GM12878 (cell line): Measurements from ENCODE around the gene HOXA2. TPM values are rescaled to one million over a fixed set of nuclear protein-coding genes. Genes with fewer than 3 reads are reported as not detected.

Source experiments
- ATAC-seq: fragments of 200-7000 bp; cut with Tn5 transposase; 3 replicates; pipeline ENCODE4 v1.9.1; 2020; ENCODE audit warnings: mild to moderate bottlenecking, moderate library complexity
- BruUV-seq: library from RNA; stranded (reverse); fragments of 400-500 nt; replicated peaks from 2 replicates; lab custom pipeline; 2021; lab: Mats Ljungman, UMichigan
- CTCF ChIA-PET: fragments of 300-600 bp; sonication (Branson Sonifier 250); formaldehyde crosslinking; extraction: SDS; loops from one replicate; lab custom pipeline; 2021; ENCODE audit warnings: inconsistent platforms; lab: Yijun Ruan, JAX
- POLR2A ChIA-PET: fragments of 350-600 bp; formaldehyde crosslinking; extraction: SDS; loops from one replicate; lab custom pipeline; 2021; ENCODE audit warnings: inconsistent platforms; lab: Charles Lee
- RAD21 ChIA-PET: fragments of 300-600 bp; sonication (Branson Sonifier 250); formaldehyde crosslinking; loops from one replicate; lab custom pipeline; 2023; ENCODE audit warnings: antibody characterized with exemption; ENCODE audit not compliant: unreplicated experiment; lab: Charles Lee
- SMC1A ChIA-PET: fragments of 300-600 bp; sonication (Branson Sonifier 250); formaldehyde crosslinking; loops from one replicate; lab custom pipeline; 2023; ENCODE audit not compliant: unreplicated experiment, uncharacterized antibody; lab: Charles Lee
- DNase-seq: peaks from one replicate; pipeline ENCODE4 v3.0.0-alpha.2; 2011; ENCODE audit warnings: low read depth, low spot score
- FAIRE-seq: peaks from 3 replicates; lab custom pipeline; 2011; peaks lifted over from hg19 to GRCh38; lab: Jason Lieb, UNC
- H2AFZ ChIP-seq: 2 replicates; pipeline ENCODE4 v1.6.0; 2011; ENCODE audit warnings: low read depth, low read length, control low read depth; ENCODE audit not compliant: control insufficient read depth
- H3K27ac ChIP-seq: 2 replicates; pipeline ENCODE4 v1.5.1; 2011; ENCODE audit warnings: control low read depth; ENCODE audit not compliant: control insufficient read depth, insufficient read depth
- H3K27me3 ChIP-seq, 2 experiments: replicated peaks in 1 of 2; 2 replicates each; pipeline versions ENCODE4 v1.6.0 to v1.6.1; 2011; ENCODE audit warnings: low read length in 1 of 2; ENCODE audit not compliant: control insufficient read depth in 2 of 2, insufficient read depth in 2 of 2
- H3K36me3 ChIP-seq, 2 experiments: 2 replicates each; pipeline ENCODE4 v1.5.1; 2011; ENCODE audit warnings: low read length in 1 of 2; ENCODE audit not compliant: control insufficient read depth in 2 of 2, insufficient read depth in 2 of 2
- H3K4me1 ChIP-seq: 2 replicates; pipeline ENCODE4 v1.6.1; 2011; ENCODE audit warnings: mild to moderate bottlenecking, low read length, moderate library complexity, mixed read lengths; ENCODE audit not compliant: control insufficient read depth, insufficient read depth
- H3K4me2 ChIP-seq: 2 replicates; pipeline ENCODE4 v1.6.0; 2011; ENCODE audit warnings: control low read depth; ENCODE audit not compliant: control insufficient read depth, insufficient read depth
- H3K4me3 ChIP-seq: fragments of 200-600 bp; sonication (generic); 2 replicates; pipeline ENCODE4 v1.5.1; 2016
- H3K79me2 ChIP-seq: 2 replicates; pipeline ENCODE4 v1.6.0; 2011; ENCODE audit warnings: low read length; ENCODE audit not compliant: control insufficient read depth, insufficient read depth
- H3K9ac ChIP-seq: 2 replicates; pipeline ENCODE4 v1.8.0; 2011; ENCODE audit warnings: low read length, control low read depth, mixed read lengths; ENCODE audit not compliant: control insufficient read depth, insufficient read depth
- H3K9me3 ChIP-seq: replicated peaks from 3 replicates; pipeline ENCODE4 v1.5.1; 2011; ENCODE audit warnings: mild to moderate bottlenecking, low read length; ENCODE audit not compliant: control insufficient read depth, insufficient read depth
- H4K20me1 ChIP-seq: 2 replicates; pipeline ENCODE4 v1.6.0; 2011; ENCODE audit not compliant: control insufficient read depth, insufficient read depth
- E4F1 ChIP-seq: fragments of 450-650 bp; IDR thresholded peaks from 2 replicates; pipeline ENCODE4 v1.6.1; 2018; ENCODE audit warnings: borderline replicate concordance, mild to moderate bottlenecking; ENCODE audit not compliant: partially characterized antibody
- ETV6 ChIP-seq, 2 experiments: fragments of 450-650 bp in 1 of 2; IDR thresholded peaks in 1 of 2; conservative IDR thresholded peaks in 1 of 2; 2 replicates each; pipeline ENCODE4 v1.6.1; 2014; ENCODE audit warnings: antibody characterized with exemption in 1 of 2, borderline replicate concordance in 1 of 2, low read depth in 1 of 2, mild to moderate bottlenecking in 1 of 2, moderate library complexity in 1 of 2
- FOS ChIP-seq: IDR thresholded peaks from 3 replicates; pipeline ENCODE4 v1.6.1; 2011; ENCODE audit warnings: borderline replicate concordance; ENCODE audit not compliant: insufficient read length; ENCODE audit errors: extremely low read depth
- HDAC2 ChIP-seq: fragments of 200-600 bp; sonication (generic); IDR thresholded peaks from 2 replicates; pipeline ENCODE4 v1.6.1; 2017
- HDAC6 ChIP-seq: fragments of 200-600 bp; sonication (generic); IDR thresholded peaks from one replicate; pipeline ENCODE4 v1.8.0; 2017; ENCODE audit warnings: antibody characterized with exemption; ENCODE audit not compliant: unreplicated experiment
- IKZF2 ChIP-seq, 2 experiments: fragments of 450-650 bp; IDR thresholded peaks; 2 replicates each; pipeline ENCODE4 v1.6.1; 2017; ENCODE audit warnings: mild to moderate bottlenecking in 2 of 2, moderate library complexity in 2 of 2
- MLLT1 ChIP-seq: fragments of 450-650 bp; IDR thresholded peaks from 2 replicates; pipeline ENCODE4 v1.6.1; 2016; ENCODE audit warnings: mild to moderate bottlenecking
- MYB ChIP-seq: fragments of 150-350 bp; IDR thresholded peaks from 2 replicates; pipeline ENCODE4 v1.6.1; 2014; ENCODE audit warnings: mild to moderate bottlenecking, low read depth, low read length, borderline replicate concordance
- NKRF ChIP-seq: fragments of 450-650 bp; conservative IDR thresholded peaks from 2 replicates; pipeline ENCODE4 v1.6.1; 2017; ENCODE audit warnings: mild to moderate bottlenecking, moderate library complexity
- PAX5 ChIP-seq: IDR thresholded peaks from 2 replicates; pipeline ENCODE4 v1.6.1; 2011; ENCODE audit warnings: low read depth, low read length, borderline replicate concordance
- PKNOX1 ChIP-seq: fragments of 450-650 bp; IDR thresholded peaks from 2 replicates; pipeline ENCODE4 v1.6.1; 2016; ENCODE audit warnings: mild to moderate bottlenecking
- PML ChIP-seq: IDR thresholded peaks from 2 replicates; pipeline ENCODE4 v1.6.1; 2012; ENCODE audit warnings: low read length, inconsistent platforms
- POLR2A ChIP-seq: IDR thresholded peaks from 2 replicates; pipeline ENCODE4 v1.6.1; 2011; ENCODE audit warnings: low read depth, mild to moderate bottlenecking, low read length
- RAD21 ChIP-seq: IDR thresholded peaks from 2 replicates; pipeline ENCODE4 v1.6.1; 2011; ENCODE audit warnings: mild to moderate bottlenecking, low read depth, low read length, moderate library complexity; ENCODE audit not compliant: insufficient read depth
- SMARCA5 ChIP-seq: fragments of 450-650 bp; IDR thresholded peaks from 2 replicates; pipeline ENCODE4 v1.6.1; 2017; ENCODE audit warnings: mild to moderate bottlenecking
- SRF ChIP-seq, 2 experiments: IDR thresholded peaks; 2 replicates each; pipeline ENCODE4 v1.6.1; 2011; ENCODE audit warnings: low read depth in 2 of 2, low read length in 2 of 2, mild to moderate bottlenecking in 1 of 2, moderate library complexity in 1 of 2
- WGBS: methylation state at CpG from one replicate; pipeline ENCODE4 v1.1.6; 2016; ENCODE audit warnings: low lambda C conversion rate; ENCODE audit not compliant: insufficient replicate concordance, insufficient coverage; ENCODE audit errors: missing lambda C conversion rate; 5-methylcytosine and 5-hydroxymethylcytosine counted together
- in situ Hi-C: fragments of 300-500 bp; cut with MboI; formaldehyde crosslinking; loops from 9 replicates; pipeline ENCODE4 v1.14.3; 2018; ENCODE audit warnings: mixed read lengths
- intact Hi-C: fragments of 100-400 bp; cut with micrococcal nuclease; formaldehyde crosslinking; loops from one replicate; pipeline ENCODE4 v1.14.2; 2022; ENCODE audit not compliant: unreplicated experiment
- polyA plus RNA-seq, 11 experiments: library from polyadenylated mRNA; depleted of rRNA in 4 of 11; unstranded in 6 of 11; stranded (reverse) in 5 of 11; fragments of >200 nt; fragmentation: Nextera tagmentation in 4 of 11; fragmentation: Illumina TruSeq in 1 of 11; extraction: Ambion mirVana in 4 of 11; extraction: Trizol in 1 of 11; gene quantifications; 1 replicate in 1 of 11; 2 replicates in 10 of 11; pipeline versions ENCODE4 v1.2.1 to v1.2.3, GENCODE V29; 2011 to 2016; ENCODE audit warnings: inconsistent platforms in 2 of 11, missing spikeins in 2 of 11, low read depth in 1 of 11
- total RNA-seq, 4 experiments: library from RNA; depleted of rRNA in 3 of 4; stranded (reverse); fragments of >200 nt in 3 of 4; fragmentation: Illumina TruSeq in 1 of 4; extraction: Trizol in 1 of 4; gene quantifications; 2 replicates each; pipeline versions ENCODE4 v1.2.1 to v1.2.3, GENCODE V29; 2013 to 2021

The HOXA2 gene
- total and polyA plus RNA-seq, 10 of the 15 experiments (the other 5 are each of a cell fraction or from before 2014, with no cell fraction given), result not detected

- ATAC-seq (no peak), DNase-seq (no peak), FAIRE-seq (no peak)
- SMC1A ChIA-PET, result interaction anchor here (1.0 to 1.2 kb wide), 2 partner anchors 23 to 101 kb away, joined by 3 read pairs; no protein-coding TSS in a partner anchor
- CTCF ChIA-PET, result interaction anchor here (0.9 kb wide), 1 partner anchor 22 kb away, joined by 4 read pairs; no protein-coding TSS in a partner anchor
- intact Hi-C loops, result no loop called here
- Histone ChIP-seq H3K4me2 (no peak overlapping the region), H3K27ac (no peak overlapping the region), H3K27me3 (peaks cover 0 to 2% of the 10 kb centered on the region in 2 experiments; a peak in 2 of 4 replicates), H3K9ac (no peak overlapping the region), H3K9me3 (no peaks in the 10 kb centered on the region; the same call in 2 of the 3 replicates), H3K4me1 (no peaks in the 10 kb centered on the region), H4K20me1 (no peaks in the 10 kb centered on the region), H3K79me2 (no peaks in the 10 kb centered on the region), H3K4me3 (no peak overlapping the region), H2AFZ (no peak overlapping the region), H3K36me3 (no peaks in the 10 kb centered on the region)
- POLR2A ChIA-PET, result no interaction called here
- BruUV-seq, result no TSS peak
- 50% methylated on average over 2 of the region's 2 CpGs for WGBS
- RAD21 ChIA-PET, result no interaction called here
- in situ Hi-C loops, result no loop called here
- no peak for TF ChIP-seq MYB
- TF ChIP-seq FOS, result no peak
- no peak for TF ChIP-seq E4F1
- no peak for TF ChIP-seq POLR2A
- no peak for TF ChIP-seq HDAC6
- TF ChIP-seq MLLT1, result no peak
- TF ChIP-seq IKZF2 (IDR thresholded peaks at IDR 0.05), result no peak
- no peak for TF ChIP-seq PML
- no peak for TF ChIP-seq PAX5
- no peak for TF ChIP-seq RAD21
- TF ChIP-seq NKRF, result no peak
- no peak for TF ChIP-seq PKNOX1
- no peak for TF ChIP-seq ETV6 (conservative IDR thresholded peaks at IDR 0.05 in 1 of 2, IDR thresholded peaks at IDR 0.05 in 1 of 2; ENCODE audit: borderline replicate concordance in 1 of 2, low read depth in 1 of 2)
- no peak for TF ChIP-seq HDAC2
- TF ChIP-seq SRF (IDR thresholded peaks at IDR 0.05; ENCODE audit: low read depth in 2 of 2, low read length in 2 of 2), result no peak
- no peak for TF ChIP-seq SMARCA5
Observed at GRCh38 chr7:27128034-27128433, 25.6 kb upstream of the HOXA2 start.
